H1 (cell line): ENCODE measurements around the gene VTN. TPM values are rescaled to one million over a fixed set of nuclear protein-coding genes. Genes with fewer than 3 reads are reported as not detected.

Experiments
- CTCF ChIA-PET: fragments of 300-600 bp; sonication (Branson Sonifier 250); formaldehyde crosslinking; loops from one replicate; lab custom pipeline; 2021; ENCODE audit not compliant: partially characterized antibody; lab: Charles Lee
- POLR2A ChIA-PET: fragments of 300-600 bp; sonication (Branson Sonifier 250); formaldehyde crosslinking; loops from one replicate; lab custom pipeline; 2021; ENCODE audit warnings: inconsistent platforms; ENCODE audit not compliant: partially characterized antibody; lab: Charles Lee
- DNase-seq, 2 experiments: peaks; one replicate each; pipeline versions ENCODE4 v3.0.0 to v3.0.0-alpha.2; 2010 to 2022; ENCODE audit warnings: low spot score in 2 of 2, low read depth in 1 of 2, mixed read lengths in 1 of 2
- FAIRE-seq: peaks from 2 replicates; lab custom pipeline; 2011; peaks lifted over from hg19 to GRCh38; lab: Jason Lieb, UNC
- H2AFZ ChIP-seq: 2 replicates; pipeline ENCODE4 v1.8.1; 2012; ENCODE audit warnings: low read length, inconsistent platforms
- H2AK5ac ChIP-seq: 2 replicates; pipeline ENCODE4 v1.6.1; 2013; ENCODE audit warnings: low read depth, low read length
- H2BK120ac ChIP-seq: replicated peaks from 2 replicates; pipeline ENCODE3; 2013; ENCODE audit warnings: low read depth, low read length, inconsistent platforms
- H2BK12ac ChIP-seq: 2 replicates; pipeline ENCODE4 v1.6.1; 2013; ENCODE audit warnings: low read depth, low read length
- H2BK15ac ChIP-seq: 2 replicates; pipeline ENCODE4 v1.6.1; 2013; ENCODE audit warnings: low read length
- H2BK20ac ChIP-seq: 2 replicates; pipeline ENCODE4 v1.6.1; 2013; ENCODE audit warnings: low read length
- H2BK5ac ChIP-seq: 2 replicates; pipeline ENCODE4 v1.6.1; 2013; ENCODE audit warnings: low read depth, low read length
- H3K14ac ChIP-seq: 2 replicates; pipeline ENCODE4 v1.6.1; 2013; ENCODE audit warnings: inconsistent platforms; ENCODE audit not compliant: insufficient read length
- H3K18ac ChIP-seq: 2 replicates; pipeline ENCODE4 v1.6.1; 2013; ENCODE audit warnings: low read length; ENCODE audit errors: extremely low read depth
- H3K23ac ChIP-seq: 2 replicates; pipeline ENCODE4 v1.6.1; 2013; ENCODE audit warnings: inconsistent platforms; ENCODE audit not compliant: insufficient read length
- H3K23me2 ChIP-seq: 2 replicates; pipeline ENCODE4 v1.6.1; 2013; ENCODE audit warnings: low read depth, low read length
- H3K27ac ChIP-seq: 2 replicates; pipeline ENCODE4 v1.6.1; 2011; ENCODE audit warnings: low read depth, low read length, inconsistent platforms
- H3K27me3 ChIP-seq, 4 experiments: replicated peaks in 1 of 4; 1 replicate in 1 of 4; 2 replicates in 3 of 4; pipeline versions ENCODE4 v1.6.1 to v1.8.1; 2011 to 2013; ENCODE audit warnings: low read length in 3 of 4, mild to moderate bottlenecking in 3 of 4, inconsistent platforms in 2 of 4, mixed read lengths in 2 of 4, moderate library complexity in 1 of 4; ENCODE audit not compliant: control insufficient read depth in 3 of 4, insufficient read depth in 3 of 4; ENCODE audit errors: extremely low read depth in 1 of 4
- H3K36me3 ChIP-seq, 4 experiments: 2 replicates each; pipeline versions ENCODE4 v1.6.1 to v1.8.1; 2011 to 2013; ENCODE audit warnings: mild to moderate bottlenecking in 4 of 4, low read length in 3 of 4, moderate library complexity in 2 of 4, control low read depth in 1 of 4, inconsistent platforms in 1 of 4; ENCODE audit not compliant: insufficient read depth in 4 of 4, control insufficient read depth in 2 of 4
- H3K4ac ChIP-seq: replicated peaks from 2 replicates; pipeline ENCODE3; 2013; ENCODE audit warnings: low read length, low read depth, mixed read lengths, inconsistent platforms; ENCODE audit not compliant: insufficient read length
- H3K4me1 ChIP-seq, 4 experiments: replicated peaks in 1 of 4; 1 replicate in 1 of 4; 2 replicates in 3 of 4; pipeline versions ENCODE4 v1.6.1 to v1.8.1; 2011 to 2013; ENCODE audit warnings: low read length in 3 of 4, inconsistent platforms in 2 of 4, mixed read lengths in 1 of 4; ENCODE audit not compliant: insufficient read depth in 4 of 4, control insufficient read depth in 3 of 4
- H3K4me2 ChIP-seq, 2 experiments: 2 replicates each; pipeline versions ENCODE4 v1.6.1 to v1.8.1; 2011 to 2013; ENCODE audit warnings: low read depth in 2 of 2, low read length in 2 of 2, control low read depth in 1 of 2, inconsistent platforms in 1 of 2, mild to moderate bottlenecking in 1 of 2; ENCODE audit not compliant: insufficient read depth in 1 of 2
- H3K4me3 ChIP-seq, 4 experiments: fragments of 200-600, 300-600 bp in 1 of 4; sonication (generic), shearing (Covaris generic), sonication (Bioruptor Twin) in 1 of 4; 2 replicates each; pipeline versions ENCODE4 v1.5.1 to v1.8.1; 2011 to 2016; ENCODE audit warnings: low read length in 4 of 4, low read depth in 3 of 4, control low read depth in 2 of 4, inconsistent platforms in 2 of 4, mild to moderate bottlenecking in 2 of 4, mixed read lengths in 1 of 4, moderate library complexity in 1 of 4; ENCODE audit not compliant: insufficient read depth in 2 of 4; ENCODE audit errors: extremely low read depth in 1 of 4
- H3K56ac ChIP-seq: replicated peaks from 2 replicates; pipeline ENCODE3; 2013; ENCODE audit warnings: low read depth, mild to moderate bottlenecking, mixed read lengths, low read length, inconsistent platforms; ENCODE audit not compliant: insufficient read length
- H3K79me1 ChIP-seq: 2 replicates; pipeline ENCODE4 v1.6.1; 2013; ENCODE audit warnings: low read depth, low read length, control low read depth
- H3K79me2 ChIP-seq, 2 experiments: 2 replicates each; pipeline versions ENCODE4 v1.6.1 to v1.8.1; 2012 to 2013; ENCODE audit warnings: low read length in 2 of 2, mild to moderate bottlenecking in 2 of 2, inconsistent platforms in 1 of 2; ENCODE audit not compliant: insufficient read depth in 2 of 2, control insufficient read depth in 1 of 2
- H3K9ac ChIP-seq, 4 experiments: replicated peaks in 1 of 4; 1 replicate in 1 of 4; 2 replicates in 3 of 4; pipeline versions ENCODE4 v1.6.1 to v1.8.1; 2011 to 2013; ENCODE audit warnings: low read depth in 3 of 4, low read length in 3 of 4, control low read depth in 2 of 4, mild to moderate bottlenecking in 2 of 4, moderate library complexity in 2 of 4, inconsistent platforms in 1 of 4; ENCODE audit errors: extremely low read depth in 1 of 4
- H3K9me3 ChIP-seq, 2 experiments: 2 replicates each; pipeline versions ENCODE4 v1.6.1 to v1.8.1; 2012 to 2013; ENCODE audit warnings: mild to moderate bottlenecking in 2 of 2, moderate library complexity in 2 of 2, control low read depth in 1 of 2, inconsistent platforms in 1 of 2, low read depth in 1 of 2, low read length in 1 of 2, mixed read lengths in 1 of 2; ENCODE audit not compliant: insufficient read depth in 2 of 2
- H4K20me1 ChIP-seq, 2 experiments: replicated peaks in 1 of 2; 2 replicates each; pipeline versions ENCODE3 to v1.8.1; 2011 to 2013; ENCODE audit warnings: inconsistent platforms in 2 of 2, low read length in 2 of 2, mild to moderate bottlenecking in 1 of 2; ENCODE audit not compliant: insufficient read depth in 2 of 2, control insufficient read depth in 1 of 2
- H4K5ac ChIP-seq: 2 replicates; pipeline ENCODE4 v1.6.1; 2013; ENCODE audit warnings: low read length, low read depth, mixed read lengths, inconsistent platforms; ENCODE audit not compliant: insufficient read length
- H4K8ac ChIP-seq: 2 replicates; pipeline ENCODE4 v1.8.0; 2013; ENCODE audit warnings: mild to moderate bottlenecking, moderate library complexity, low read length, inconsistent platforms; ENCODE audit not compliant: insufficient read depth; ENCODE audit errors: extremely low read depth
- H4K91ac ChIP-seq: replicated peaks from 2 replicates; pipeline ENCODE3; 2013; ENCODE audit warnings: low read length, mixed read lengths, inconsistent platforms; ENCODE audit not compliant: insufficient read length
- CTBP2 ChIP-seq: IDR thresholded peaks from 2 replicates; pipeline ENCODE4 v1.7.0; 2011; ENCODE audit warnings: borderline replicate concordance, mild to moderate bottlenecking, moderate library complexity, mixed read lengths, low read length; ENCODE audit not compliant: insufficient read depth, insufficient read length
- FOSL1 ChIP-seq: IDR thresholded peaks from 2 replicates; pipeline ENCODE4 v1.6.1; 2011; ENCODE audit warnings: mild to moderate bottlenecking, low read depth, low read length, moderate library complexity; ENCODE audit not compliant: insufficient read depth
- NANOG ChIP-seq: IDR thresholded peaks from 2 replicates; pipeline ENCODE4 v1.6.1; 2011; ENCODE audit warnings: low read length, low read depth, mild to moderate bottlenecking, inconsistent platforms; ENCODE audit not compliant: insufficient read depth, poor library complexity, severe bottlenecking
- PHF8 ChIP-seq: fragments of 200-600 bp; sonication (generic); conservative IDR thresholded peaks from 2 replicates; pipeline ENCODE4 v1.7.1; 2012; ENCODE audit warnings: low read depth, mild to moderate bottlenecking, inconsistent platforms, low read length, moderate library complexity
- RAD21 ChIP-seq, 2 experiments: IDR thresholded peaks in 1 of 2; conservative IDR thresholded peaks in 1 of 2; 2 replicates each; pipeline ENCODE4 v1.6.1; 2011; ENCODE audit warnings: low read depth in 2 of 2, low read length in 2 of 2, improper control_type of control experiment in 1 of 2, inconsistent platforms in 1 of 2, mild to moderate bottlenecking in 1 of 2, moderate library complexity in 1 of 2
- RFX5 ChIP-seq: IDR thresholded peaks from 2 replicates; pipeline ENCODE4 v1.6.1; 2011; ENCODE audit warnings: low read depth, low read length, improper control_type of control experiment, borderline replicate concordance
- RXRA ChIP-seq: IDR thresholded peaks from 2 replicates; pipeline ENCODE4 v1.6.1; 2011; ENCODE audit warnings: low read depth, mild to moderate bottlenecking, low read length, moderate library complexity; ENCODE audit not compliant: insufficient read depth
- SP2 ChIP-seq: IDR thresholded peaks from 2 replicates; pipeline ENCODE4 v1.6.1; 2012; ENCODE audit warnings: mild to moderate bottlenecking, low read length, inconsistent platforms
- SP4 ChIP-seq: IDR thresholded peaks from 2 replicates; pipeline ENCODE4 v1.6.1; 2012; ENCODE audit warnings: low read length, inconsistent platforms
- SRF ChIP-seq: IDR thresholded peaks from 2 replicates; pipeline ENCODE4 v1.6.1; 2011; ENCODE audit warnings: mild to moderate bottlenecking, low read depth, low read length, moderate library complexity
- TAF1 ChIP-seq: IDR thresholded peaks from 2 replicates; pipeline ENCODE4 v1.6.1; 2011; ENCODE audit warnings: mild to moderate bottlenecking, low read depth, low read length
- TAF7 ChIP-seq: optimal IDR thresholded peaks from 2 replicates; pipeline ENCODE3; 2011; ENCODE audit warnings: low read depth, mild to moderate bottlenecking, inconsistent platforms, low read length, moderate library complexity, borderline replicate concordance
- WGBS, 2 experiments: shearing (Covaris generic) in 1 of 2; methylation state at CpG; one replicate each; pipeline versions ENCODE4 v1.1.6 to v1.1.7; 2013 to 2015; ENCODE audit warnings: low lambda C conversion rate in 2 of 2, mixed read lengths in 2 of 2, inconsistent platforms in 1 of 2, low coverage in 1 of 2, missing lambda C conversion rate in 1 of 2; ENCODE audit not compliant: insufficient replicate concordance in 2 of 2, insufficient coverage in 1 of 2, insufficient read length in 1 of 2; ENCODE audit errors: extremely low coverage in 1 of 2, missing lambda C conversion rate in 1 of 2; 5-methylcytosine and 5-hydroxymethylcytosine counted together
- polyA plus RNA-seq, 7 experiments: library from polyadenylated mRNA; depleted of rRNA in 3 of 7; stranded (reverse) in 5 of 7; unstranded in 2 of 7; fragments of >200 nt in 5 of 7; fragments of 200-250 nt in 2 of 7; gene quantifications; 1 replicate in 5 of 7; 2 replicates in 1 of 7; 4 replicates in 1 of 7; pipeline versions ENCODE4 v1.2.1 to v1.2.3, GENCODE V29; 2011 to 2013; ENCODE audit warnings: missing spikeins in 2 of 7, mixed read lengths in 2 of 7
- total RNA-seq: library from RNA; stranded (reverse); fragmentation: NEBNext Ultra II Directional; extraction: Animal tissue kit (Norgen Biotek cat#: 25700); gene quantifications from 2 replicates; pipeline ENCODE4 v1.2.1, GENCODE V29; 2021

Gene VTN
- total and polyA plus RNA-seq, 2 of the 8 experiments (the other 6 are each of a cell fraction or from before 2014, with no cell fraction given): 0.18 TPM; not detected in 1

DNA sequence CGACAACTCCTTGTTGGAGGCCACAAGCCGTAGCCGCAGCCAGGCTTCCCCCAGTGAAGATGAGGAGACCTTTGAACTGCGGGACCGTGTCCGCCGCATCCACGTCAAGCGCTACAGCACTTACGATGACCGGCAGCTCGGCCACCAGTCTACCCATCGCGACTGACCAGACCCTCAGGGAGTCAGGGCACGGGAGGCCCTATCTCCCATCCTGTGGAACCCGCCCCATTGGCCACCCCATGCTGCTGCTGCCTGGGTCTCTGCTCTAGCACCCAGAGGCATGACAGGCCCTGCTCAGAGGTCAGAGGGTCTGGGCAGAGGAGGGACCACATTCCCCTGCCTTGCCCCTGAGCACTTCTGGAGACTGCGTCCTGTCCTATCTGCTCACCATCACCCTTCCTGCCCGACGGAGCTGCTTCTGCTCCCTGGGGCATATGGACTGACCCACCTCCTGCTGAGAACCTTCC is 25.6 kb downstream of the VTN start:
- peaks cover 0 to 4% (median 0%) of the 10 kb centered on the region in 4 experiments; a peak in 3 of 7 replicates for H3K4me1 ChIP-seq
- CTCF ChIA-PET: interaction anchor here (1.0 kb wide), 1 partner anchor 9 kb away, joined by 3 read pairs; the partner anchor contains the start of gene TNFAIP1
- 92% methylated on average over 19 of the region's 19 CpGs; no CpG with 5 or more reads in 1 of the 2 experiments for WGBS, 2 experiments
- H3K18ac ChIP-seq: no peak overlapping the region
- H2AK5ac ChIP-seq: no peak overlapping the region
- FAIRE-seq (no peak), DNase-seq (no peak)
- H2BK5ac ChIP-seq: no peak overlapping the region
- no peak overlapping the region for H2BK20ac ChIP-seq
- no peaks in the 10 kb centered on the region for H3K27me3 ChIP-seq
- POLR2A ChIA-PET: interaction anchor here (1.0 to 9.7 kb wide), 5 partner anchors 9 to 42 kb away, joined by 3 to 92 read pairs (median 5); partner anchors contain the start of genes IFT20, POLDIP2 and TNFAIP1
- H4K91ac ChIP-seq: no peak overlapping the region
- no peak overlapping the region for H3K56ac ChIP-seq
- H4K8ac ChIP-seq: no peak overlapping the region
- no peak overlapping the region for H4K5ac ChIP-seq
- H3K23me2 ChIP-seq: no peaks in the 10 kb centered on the region
- TF ChIP-seq FOSL1: no peak
- TF ChIP-seq TAF7: no peak
- no peak for TF ChIP-seq SP4
- TF ChIP-seq SRF: no peak
- no peak for TF ChIP-seq RXRA
- no peak for TF ChIP-seq RAD21 (IDR thresholded peaks at IDR 0.05 in 1 of 2, conservative IDR thresholded peaks at IDR 0.05 in 1 of 2; ENCODE audit: low read depth in 2 of 2, low read length in 2 of 2)
- TF ChIP-seq SP2: no peak
- TF ChIP-seq PHF8: no peak
- TF ChIP-seq NANOG: no peak
- no peak for TF ChIP-seq RFX5
- TF ChIP-seq TAF1: no peak
- TF ChIP-seq CTBP2: no peak
- H3K27ac ChIP-seq: no peak overlapping the region
- H3K14ac ChIP-seq: no peak overlapping the region
- H3K4me3 ChIP-seq: no peak overlapping the region
- H3K4me2 ChIP-seq: no peak overlapping the region
- H3K9me3 ChIP-seq: no peaks in the 10 kb centered on the region
- no peak overlapping the region for H2BK15ac ChIP-seq
- H3K9ac ChIP-seq: no peak overlapping the region
- no peak overlapping the region for H3K4ac ChIP-seq
- H3K79me1 ChIP-seq: no peaks in the 10 kb centered on the region
- no peaks in the 10 kb centered on the region for H3K79me2 ChIP-seq
- H2BK120ac ChIP-seq: no peak overlapping the region
- no peak overlapping the region for H2BK12ac ChIP-seq
- no peak overlapping the region for H2AFZ ChIP-seq
- peaks cover 13 to 47% (median 35%) of the 10 kb centered on the region in 4 experiments for H3K36me3 ChIP-seq
- H4K20me1 ChIP-seq: peaks cover 11 to 17% of the 10 kb centered on the region in 2 experiments
- no peak overlapping the region for H3K23ac ChIP-seq
